ENCODE results near the gene CIRBP.
"Not testable (repeated sequence)": the region's sequence is repeated elsewhere in the genome, so short reads cannot be mapped to it uniquely, and the experiment has no call there.

Gene CIRBP

GRCh38 chr19:1293782-1294604 lies 24.9 kb downstream of the CIRBP start:
- no peak for DNase-seq

- no peak for DNase-seq
These were observed 25.6 kb downstream of the CIRBP start for GRCh38 chr19:1294688-1295087.

GRCh38 chr19:1295169-1296012 lies 26.3 kb downstream of the CIRBP start:
- no peak for DNase-seq

GRCh38 chr19:1296078-1296477 lies 26.9 kb downstream of the CIRBP start:
- no peak for DNase-seq

- DNase-seq: no peak
These were observed 27.6 kb downstream of the CIRBP start for GRCh38 chr19:1296575-1297271.

- DNase-seq: no peak
These were observed 29.1 kb downstream of the CIRBP start for GRCh38 chr19:1298235-1298634.

- no peak for DNase-seq
These were observed 30.7 kb downstream of the CIRBP start for GRCh38 chr19:1299801-1300200.

- DNase-seq: no peak
These were observed 31.8 kb downstream of the CIRBP start for GRCh38 chr19:1300744-1301490.

- no peak for DNase-seq
These were observed 33.6 kb downstream of the CIRBP start for GRCh38 chr19:1302533-1303239.

- no peak for DNase-seq
These were observed 35.2 kb downstream of the CIRBP start for GRCh38 chr19:1304197-1304924.

GRCh38 chr19:1305354-1305753 lies 36.2 kb downstream of the CIRBP start:
- DNase-seq: not testable (repeated sequence)

GRCh38 chr19:1307320-1307719 lies 38.2 kb downstream of the CIRBP start:
- no peak for DNase-seq

GRCh38 chr19:1307755-1308303 lies 38.7 kb downstream of the CIRBP start:
- DNase-seq: no peak

- DNase-seq: no peak
These were observed 39.6 kb downstream of the CIRBP start for GRCh38 chr19:1308718-1309117.

GRCh38 chr19:1309977-1310852 lies 41.1 kb downstream of the CIRBP start:
- DNase-seq: no peak

GRCh38 chr19:1310853-1311180 lies 41.7 kb downstream of the CIRBP start:
- DNase-seq: no peak

GRCh38 chr19:1311543-1312091 lies 42.5 kb downstream of the CIRBP start:
- no peak for DNase-seq

GRCh38 chr19:1312767-1313694 lies 43.9 kb downstream of the CIRBP start:
- no peak for DNase-seq
